ENCODE measurements around the gene TMEM97.

The TMEM97 gene

DNA sequence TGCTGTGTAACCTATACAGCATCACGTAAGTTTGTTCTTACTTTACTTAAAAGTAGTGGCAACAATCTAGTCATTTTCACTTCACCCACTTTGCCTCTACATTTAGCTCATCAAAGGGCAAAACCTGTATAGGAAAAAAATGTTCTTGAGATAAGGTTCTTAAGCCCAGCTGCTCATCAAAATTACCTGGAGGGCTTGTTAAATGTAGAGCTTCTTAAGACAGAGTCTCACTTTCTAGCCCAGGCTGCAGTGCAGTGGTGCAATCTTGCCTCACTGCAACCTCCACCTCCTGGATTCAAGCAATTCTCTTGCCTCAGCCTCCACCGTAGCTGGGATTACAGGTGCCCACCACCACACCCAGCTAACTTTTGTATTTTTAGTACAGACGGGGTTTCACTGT is 38.2 kb upstream of the TMEM97 start:
- TF ChIP-seq EGR1 (IDR thresholded peaks at IDR 0.05): no peak
- no peak for TF ChIP-seq EP300 (IDR thresholded peaks at IDR 0.05; ENCODE audit: borderline replicate concordance)
- no peak for TF ChIP-seq NFIC (IDR thresholded peaks at IDR 0.05)
- TF ChIP-seq, protein P1, sequence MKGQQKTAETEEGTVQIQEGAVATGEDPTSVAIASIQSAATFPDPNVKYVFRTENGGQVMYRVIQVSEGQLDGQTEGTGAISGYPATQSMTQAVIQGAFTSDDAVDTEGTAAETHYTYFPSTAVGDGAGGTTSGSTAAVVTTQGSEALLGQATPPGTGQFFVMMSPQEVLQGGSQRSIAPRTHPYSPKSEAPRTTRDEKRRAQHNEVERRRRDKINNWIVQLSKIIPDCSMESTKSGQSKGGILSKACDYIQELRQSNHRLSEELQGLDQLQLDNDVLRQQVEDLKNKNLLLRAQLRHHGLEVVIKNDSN (IDR thresholded peaks at IDR 0.05): no peak
- no peak for TF ChIP-seq TEAD4 (IDR thresholded peaks at IDR 0.05)
- TF ChIP-seq, protein P2, sequence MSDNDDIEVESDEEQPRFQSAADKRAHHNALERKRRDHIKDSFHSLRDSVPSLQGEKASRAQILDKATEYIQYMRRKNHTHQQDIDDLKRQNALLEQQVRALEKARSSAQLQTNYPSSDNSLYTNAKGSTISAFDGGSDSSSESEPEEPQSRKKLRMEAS (IDR thresholded peaks at IDR 0.05): no peak

DNA sequence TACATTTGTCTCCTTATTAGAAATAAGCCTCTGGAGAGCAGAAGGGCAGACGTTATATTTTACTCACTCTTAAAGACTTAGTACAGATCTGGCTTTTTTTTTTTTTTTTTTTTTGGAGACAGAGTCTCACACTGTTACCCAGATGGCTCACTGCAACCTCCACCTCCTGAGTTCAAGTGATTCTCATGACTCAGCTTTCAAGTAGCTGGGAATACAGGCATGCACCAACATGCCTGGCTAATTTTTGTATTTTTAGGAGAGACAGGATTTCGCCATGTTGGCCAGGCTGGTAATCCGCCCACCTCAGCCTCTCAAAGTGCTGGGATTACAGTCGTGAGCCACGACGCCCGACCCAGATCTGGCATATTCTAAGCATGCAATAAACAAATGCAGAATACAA is 36.4 kb upstream of the TMEM97 start:
- TF ChIP-seq CEBPB (IDR thresholded peaks at IDR 0.05): no peak
- TF ChIP-seq RAD21 (IDR thresholded peaks at IDR 0.05; ENCODE audit: low read depth): no peak
- TF ChIP-seq REST (IDR thresholded peaks at IDR 0.05; ENCODE audit: low read depth): no peak
- no peak for TF ChIP-seq NFIC (IDR thresholded peaks at IDR 0.05)
- TF ChIP-seq FOXM1 (IDR thresholded peaks at IDR 0.05; ENCODE audit: borderline replicate concordance, low read depth): no peak
- no peak for TF ChIP-seq TCF12 (IDR thresholded peaks at IDR 0.05; ENCODE audit: low read depth)
- TF ChIP-seq, protein P2 (IDR thresholded peaks at IDR 0.05): no peak
- TF ChIP-seq TEAD4 (IDR thresholded peaks at IDR 0.05): no peak
- TF ChIP-seq EGR1 (IDR thresholded peaks at IDR 0.05): no peak
- TF ChIP-seq, protein P1 (IDR thresholded peaks at IDR 0.05): no peak
- no peak for TF ChIP-seq ZBTB7A (IDR thresholded peaks at IDR 0.05; ENCODE audit: low read depth)
- TF ChIP-seq TAF1 (IDR thresholded peaks at IDR 0.05; ENCODE audit: low read depth): no peak

DNA sequence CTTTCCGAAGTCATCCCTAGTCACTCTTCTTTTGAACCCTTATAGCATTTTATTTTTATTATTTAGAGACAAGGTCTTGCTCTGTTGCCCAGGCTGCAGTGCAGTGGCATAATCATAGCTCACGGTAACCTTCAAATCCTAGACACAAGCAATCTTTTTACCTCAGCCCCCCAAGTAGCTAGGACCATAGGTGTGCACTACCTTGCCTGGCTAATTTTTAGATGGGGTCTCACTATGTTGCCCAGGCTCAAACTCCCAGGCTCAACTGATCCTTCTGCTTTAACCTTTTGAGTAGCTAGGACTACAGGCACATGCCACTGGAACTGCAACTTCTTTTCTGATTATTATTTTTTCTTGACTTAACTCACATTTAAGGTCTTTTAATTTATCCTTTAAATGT is 33.0 kb upstream of the TMEM97 start:
- no peak for TF ChIP-seq ZBTB7A (IDR thresholded peaks at IDR 0.05; ENCODE audit: low read depth)
- TF ChIP-seq EGR1 (IDR thresholded peaks at IDR 0.05): no peak
- TF ChIP-seq TAF1 (IDR thresholded peaks at IDR 0.05; ENCODE audit: low read depth): no peak
- TF ChIP-seq NFIC (IDR thresholded peaks at IDR 0.05): no peak
- no peak for TF ChIP-seq TEAD4 (IDR thresholded peaks at IDR 0.05)
- TF ChIP-seq EP300 (IDR thresholded peaks at IDR 0.05; ENCODE audit: borderline replicate concordance): no peak
- TF ChIP-seq, protein P2 (IDR thresholded peaks at IDR 0.05): no peak
- TF ChIP-seq CREB1 (IDR thresholded peaks at IDR 0.05; ENCODE audit: low read depth): no peak
- TF ChIP-seq YY1 (IDR thresholded peaks at IDR 0.05; ENCODE audit: low read depth): no peak
- TF ChIP-seq, protein P1 (IDR thresholded peaks at IDR 0.05): no peak
- no peak for TF ChIP-seq REST (IDR thresholded peaks at IDR 0.05; ENCODE audit: low read depth)
- no peak for TF ChIP-seq CEBPB (IDR thresholded peaks at IDR 0.05)
- TF ChIP-seq RAD21 (IDR thresholded peaks at IDR 0.05; ENCODE audit: low read depth): no peak
- no peak for TF ChIP-seq FOXM1 (IDR thresholded peaks at IDR 0.05; ENCODE audit: borderline replicate concordance, low read depth)

- TF ChIP-seq TAF1 (IDR thresholded peaks at IDR 0.05; ENCODE audit: low read depth): no peak
- TF ChIP-seq EGR1 (IDR thresholded peaks at IDR 0.05): no peak
- TF ChIP-seq YY1 (IDR thresholded peaks at IDR 0.05; ENCODE audit: low read depth): no peak
- TF ChIP-seq, protein P1 (IDR thresholded peaks at IDR 0.05): no peak
- TF ChIP-seq, protein P2 (IDR thresholded peaks at IDR 0.05): no peak
- no peak for TF ChIP-seq TCF12 (IDR thresholded peaks at IDR 0.05; ENCODE audit: low read depth)
- no peak for TF ChIP-seq CREB1 (IDR thresholded peaks at IDR 0.05; ENCODE audit: low read depth)
- TF ChIP-seq EP300 (IDR thresholded peaks at IDR 0.05; ENCODE audit: borderline replicate concordance): no peak
- TF ChIP-seq ZBTB7A (IDR thresholded peaks at IDR 0.05; ENCODE audit: low read depth): no peak
- no peak for TF ChIP-seq RAD21 (IDR thresholded peaks at IDR 0.05; ENCODE audit: low read depth)
- TF ChIP-seq TEAD4 (IDR thresholded peaks at IDR 0.05): no peak
- no peak for TF ChIP-seq REST (IDR thresholded peaks at IDR 0.05; ENCODE audit: low read depth)
- no peak for TF ChIP-seq NFIC (IDR thresholded peaks at IDR 0.05)
- TF ChIP-seq FOXM1 (IDR thresholded peaks at IDR 0.05; ENCODE audit: borderline replicate concordance, low read depth): no peak
- TF ChIP-seq CEBPB (IDR thresholded peaks at IDR 0.05): no peak
Observed at GRCh38 chr17:28290703-28291102, 28.3 kb upstream of the TMEM97 start.

All from Ishikawa (cell line).